HAP-1 (cell line): ENCODE results near the gene RPS6KC1.
"Not testable (repeated sequence)": the region's sequence is repeated elsewhere in the genome, so short reads cannot be mapped to it uniquely, and the experiment has no call there.

Experiments
- DNase-seq, 2 experiments: peaks; one replicate each; pipeline ENCODE4 v3.0.0-alpha.2; 2016 to 2020; ENCODE audit warnings: low spot score in 2 of 2
- H3K27me3 ChIP-seq: fragments of 250-450 bp; sonication (Bioruptor Pico); 2 replicates; pipeline ENCODE4 v1.5.1; 2020; ENCODE audit warnings: low read depth, mild to moderate bottlenecking, moderate library complexity
- H3K36me3 ChIP-seq: fragments of 250-450 bp; sonication (Bioruptor Pico); replicated peaks from 2 replicates; pipeline ENCODE4 v1.5.1; 2020; ENCODE audit warnings: mild to moderate bottlenecking
- H3K4me1 ChIP-seq: fragments of 250-450 bp; sonication (Bioruptor Pico); 2 replicates; pipeline ENCODE4 v1.5.1; 2020; ENCODE audit warnings: mild to moderate bottlenecking
- H3K4me3 ChIP-seq: fragments of 250-450 bp; sonication (Bioruptor Pico); 2 replicates; pipeline ENCODE4 v1.5.1; 2020; ENCODE audit warnings: mild to moderate bottlenecking, moderate library complexity
- H3K9me3 ChIP-seq: fragments of 250-450 bp; sonication (Bioruptor Pico); 2 replicates; pipeline ENCODE4 v1.5.1; 2020; ENCODE audit warnings: mild to moderate bottlenecking, moderate library complexity
- in situ Hi-C: fragments of 300-500 bp; cut with MboI; formaldehyde crosslinking; loops from 3 replicates; pipeline ENCODE4 v1.14.3; 2020; ENCODE audit warnings: low sequenced_read_pairs, inconsistent platforms, mixed read lengths

The RPS6KC1 gene

DNA sequence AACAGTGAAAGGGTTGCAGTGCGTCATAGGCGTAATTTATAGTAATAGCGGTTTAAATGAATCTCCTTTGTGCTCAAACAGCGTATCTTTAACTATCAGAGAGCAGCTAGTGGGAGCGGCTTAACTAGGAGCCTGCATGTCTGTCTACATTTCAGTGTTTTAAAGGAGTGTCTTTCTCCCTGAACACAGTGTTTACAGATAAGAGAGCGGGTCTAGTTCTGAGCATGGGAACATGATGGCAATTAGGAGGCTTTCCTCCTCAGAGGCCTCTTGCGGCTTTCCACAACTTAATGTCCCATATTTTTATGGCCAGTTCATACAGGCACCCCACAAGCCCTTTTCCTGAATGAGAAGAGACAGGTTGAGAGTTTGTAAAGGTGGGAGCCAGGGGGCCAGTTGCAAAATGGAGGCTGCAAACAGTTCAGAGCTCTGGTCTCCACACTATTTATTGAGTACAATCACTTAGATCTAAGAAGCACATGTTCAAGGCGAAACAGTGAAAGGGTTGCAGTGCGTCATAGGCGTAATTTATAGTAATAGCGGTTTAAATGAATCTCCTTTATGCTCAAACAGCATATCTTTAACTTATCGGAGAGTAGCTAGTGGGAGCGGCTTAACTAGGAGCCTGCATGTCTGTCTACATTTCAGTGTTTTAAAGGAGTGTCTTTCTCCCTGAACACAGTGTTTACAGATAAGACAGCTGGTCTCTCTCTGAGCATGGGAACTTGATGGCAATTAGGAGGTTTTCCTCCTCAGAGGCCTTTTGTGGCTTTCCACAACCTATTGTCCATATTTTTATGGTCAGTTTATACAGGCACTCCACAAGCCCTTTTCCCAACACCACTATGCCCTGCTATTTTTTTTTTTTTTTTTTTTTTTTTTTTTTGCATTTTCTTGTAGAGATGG, 5.5 kb upstream of the RPS6KC1 start:
- H3K9me3 ChIP-seq, H3K4me3 ChIP-seq, H3K36me3 ChIP-seq, in situ Hi-C loops, H3K27me3 ChIP-seq: not testable (repeated sequence)
- DNase-seq, result peak; percentile 43 to 79
- H3K4me1 ChIP-seq, result peaks cover 56% of the 10 kb centered on the region

- H3K4me1 ChIP-seq, result peaks cover 51% of the 10 kb centered on the region
- no peaks in the 10 kb centered on the region; the same call in 1 of the 2 replicates for H3K36me3 ChIP-seq
- H3K4me3 ChIP-seq, result no peak overlapping the region
Measured at GRCh38 chr1:213049232-213049631, 1.8 kb upstream of the RPS6KC1 start.

DNA sequence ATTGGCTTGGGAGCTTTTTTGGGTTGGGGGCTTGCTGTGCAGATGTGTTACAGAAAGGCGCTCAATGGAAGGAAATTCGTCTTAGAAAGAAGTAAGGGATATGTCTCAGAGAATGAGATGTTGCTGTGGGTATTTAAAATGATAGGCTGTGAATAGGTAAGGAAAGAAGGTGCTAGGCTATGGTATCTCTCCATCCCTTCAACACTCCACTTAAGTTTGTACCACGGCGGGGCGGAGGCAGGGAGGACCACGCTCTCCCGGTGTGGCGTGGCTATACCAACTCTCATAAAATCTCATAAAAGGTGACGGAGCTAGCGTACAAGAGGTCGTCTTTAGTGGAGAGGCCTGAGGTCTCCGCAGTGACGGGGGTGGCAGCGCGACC, 305 bp upstream of the RPS6KC1 start:
- H3K9me3 ChIP-seq, result peaks cover 3% of the 10 kb centered on the region; the same call in 1 of the 2 replicates
- no peaks in the 10 kb centered on the region; the same call in 1 of the 2 replicates for H3K36me3 ChIP-seq
- no peaks in the 10 kb centered on the region for H3K27me3 ChIP-seq
- in situ Hi-C loops, result no loop called here
- H3K4me1 ChIP-seq, result peaks cover 44% of the 10 kb centered on the region
- no peak for DNase-seq
- peak overlapping the region; percentile 85 for H3K4me3 ChIP-seq

More at GRCh38 chr1:213049232-213049631, 1.8 kb upstream of the RPS6KC1 start:
- H3K9me3 ChIP-seq, result peaks cover 3% of the 10 kb centered on the region; the same call in 1 of the 2 replicates
- no peaks in the 10 kb centered on the region for H3K27me3 ChIP-seq
- no peak for DNase-seq
- in situ Hi-C loops, result no loop called here

DNA sequence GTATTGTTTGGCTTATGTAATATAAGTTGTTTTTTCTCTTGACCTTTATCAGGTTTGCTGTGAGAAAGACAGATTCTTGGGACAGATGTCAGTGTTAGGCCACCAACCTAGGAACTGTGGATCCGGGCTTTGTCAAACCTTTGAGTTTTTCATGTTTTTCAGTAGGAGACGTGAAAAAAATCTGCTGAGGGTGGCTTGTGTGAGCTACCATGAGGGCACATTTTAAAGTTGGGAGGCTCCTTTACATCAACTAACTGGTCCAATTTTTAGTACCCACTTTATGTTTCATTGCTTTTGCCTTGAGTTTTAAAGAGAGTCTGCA, 801 bp downstream of the RPS6KC1 start:
- in situ Hi-C loops, result no loop called here
- peaks cover 3% of the 10 kb centered on the region; the same call in 1 of the 2 replicates for H3K9me3 ChIP-seq
- no peaks in the 10 kb centered on the region for H3K27me3 ChIP-seq
- no peaks in the 10 kb centered on the region; the same call in 1 of the 2 replicates for H3K36me3 ChIP-seq
- no peak for DNase-seq
- H3K4me3 ChIP-seq, result peak overlapping the region; percentile 85
- peaks cover 42% of the 10 kb centered on the region for H3K4me1 ChIP-seq

DNA sequence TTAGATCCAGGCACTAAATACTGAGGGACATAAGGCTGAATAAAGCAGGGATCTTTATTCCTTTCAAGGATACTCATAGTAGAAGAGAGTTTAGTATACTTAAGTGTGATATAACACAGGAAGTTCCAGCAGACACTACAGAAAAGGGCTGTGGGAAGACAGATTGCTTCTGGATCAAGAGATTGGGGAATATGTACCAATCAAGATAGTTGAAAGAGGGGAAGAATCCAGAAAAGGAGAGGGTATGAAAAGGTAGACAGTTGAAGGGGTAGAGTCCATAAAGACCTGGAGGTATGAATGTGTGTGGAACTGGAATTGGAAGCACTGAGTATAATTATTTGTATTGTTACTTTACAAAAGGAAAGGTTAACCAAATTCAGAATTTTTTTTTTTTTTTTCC, 2.4 kb downstream of the RPS6KC1 start:
- Histone ChIP-seq H3K4me3 (no peak overlapping the region), H3K36me3 (no peaks in the 10 kb centered on the region; the same call in 1 of the 2 replicates), H3K9me3 (peaks cover 3% of the 10 kb centered on the region; the same call in 1 of the 2 replicates), H3K4me1 (peaks cover 42% of the 10 kb centered on the region), H3K27me3 (no peaks in the 10 kb centered on the region)
- in situ Hi-C loops, result no loop called here
- no peak for DNase-seq

DNA sequence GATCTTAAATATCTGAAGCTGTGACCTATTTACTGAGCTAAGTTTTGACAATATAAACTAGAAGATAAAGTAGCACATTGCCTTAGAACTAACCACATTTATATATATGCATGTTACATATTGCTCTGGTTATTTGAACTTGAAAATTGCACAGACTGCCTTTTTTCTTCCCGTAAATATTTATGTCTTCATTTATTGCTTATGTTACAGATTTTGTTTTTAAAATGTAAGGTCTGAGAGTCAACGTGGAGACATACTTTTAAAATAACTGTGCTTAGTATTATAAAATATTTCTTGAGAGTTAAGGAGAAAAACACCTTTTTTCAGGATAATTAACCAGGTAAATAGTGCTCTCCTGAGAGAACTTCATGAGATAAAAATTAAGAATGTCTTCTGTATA, 3.1 kb downstream of the RPS6KC1 start:
- H3K9me3 ChIP-seq, result peaks cover 5% of the 10 kb centered on the region; the same call in 1 of the 2 replicates
- in situ Hi-C loops, result no loop called here
- H3K27me3 ChIP-seq, result no peaks in the 10 kb centered on the region
- no peaks in the 10 kb centered on the region; the same call in 1 of the 2 replicates for H3K36me3 ChIP-seq
- H3K4me1 ChIP-seq, result peaks cover 38% of the 10 kb centered on the region
- H3K4me3 ChIP-seq, result no peak overlapping the region
- no peak for DNase-seq

GRCh38 chr1:213054733-213055591, 3.9 kb downstream of the RPS6KC1 start:
- H3K4me1 ChIP-seq, result peaks cover 35% of the 10 kb centered on the region
- H3K4me3 ChIP-seq, result no peak overlapping the region
- DNase-seq, result no peak
- no peaks in the 10 kb centered on the region for H3K27me3 ChIP-seq
- peaks cover 6% of the 10 kb centered on the region; the same call in 1 of the 2 replicates for H3K9me3 ChIP-seq
- no peaks in the 10 kb centered on the region; the same call in 1 of the 2 replicates for H3K36me3 ChIP-seq
- in situ Hi-C loops, result no loop called here

GRCh38 chr1:213055767-213056166, 4.7 kb downstream of the RPS6KC1 start:
- H3K36me3 ChIP-seq, result no peaks in the 10 kb centered on the region; the same call in 1 of the 2 replicates
- H3K4me3 ChIP-seq, result no peak overlapping the region
- H3K4me1 ChIP-seq, result peaks cover 27% of the 10 kb centered on the region
- no peaks in the 10 kb centered on the region for H3K27me3 ChIP-seq
- H3K9me3 ChIP-seq, result peaks cover 3% of the 10 kb centered on the region; the same call in 1 of the 2 replicates
- no peak for DNase-seq
- in situ Hi-C loops, result no loop called here

DNA sequence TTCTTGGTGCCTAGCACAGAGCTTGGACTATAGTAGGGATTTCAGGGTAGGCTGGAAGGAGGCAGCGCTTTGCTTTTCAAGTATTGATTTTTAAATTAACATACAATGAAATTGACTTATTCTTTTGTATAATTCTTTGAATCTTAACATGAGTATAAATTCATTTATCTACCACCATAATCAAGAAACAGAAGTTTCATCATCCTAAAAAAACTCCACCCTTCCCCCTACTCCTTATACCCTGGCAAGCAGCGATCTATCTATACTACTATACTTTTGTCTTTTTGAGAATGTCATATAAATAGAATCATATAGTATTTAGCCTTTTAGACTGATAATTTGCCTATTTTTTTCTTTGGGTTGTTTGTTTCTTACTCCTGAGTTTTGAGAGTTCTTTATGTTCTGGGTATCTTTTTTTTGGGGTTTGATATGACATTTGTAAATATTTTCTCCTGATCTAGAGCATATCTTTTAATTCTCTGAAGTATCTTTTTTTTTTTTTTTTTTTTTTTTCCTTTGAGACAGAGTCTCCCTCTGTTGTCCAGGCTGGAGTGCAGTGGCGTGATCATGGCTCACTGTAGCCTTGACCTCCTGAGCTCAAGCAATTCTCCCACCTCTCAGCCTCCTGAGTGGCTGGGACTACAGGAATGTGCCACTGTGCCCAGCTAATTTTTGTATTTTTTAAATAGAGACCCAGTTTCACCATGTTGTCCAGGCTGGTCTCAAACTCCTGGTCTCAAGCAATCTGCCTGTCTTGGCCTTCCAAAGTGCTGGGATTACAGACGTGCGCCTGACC, 6.4 kb downstream of the RPS6KC1 start:
- in situ Hi-C loops, result no loop called here
- no peak overlapping the region for H3K4me3 ChIP-seq
- peaks cover 3% of the 10 kb centered on the region; the same call in 1 of the 2 replicates for H3K9me3 ChIP-seq
- H3K27me3 ChIP-seq, result no peaks in the 10 kb centered on the region
- peaks cover 19% of the 10 kb centered on the region for H3K4me1 ChIP-seq
- DNase-seq, result no peak
- H3K36me3 ChIP-seq, result no peaks in the 10 kb centered on the region

GRCh38 chr1:213060836-213061235, 9.8 kb downstream of the RPS6KC1 start:
- peaks cover 3% of the 10 kb centered on the region; the same call in 1 of the 2 replicates for H3K9me3 ChIP-seq
- no peaks in the 10 kb centered on the region for H3K36me3 ChIP-seq
- peaks cover 6% of the 10 kb centered on the region for H3K4me1 ChIP-seq
- H3K27me3 ChIP-seq, result no peaks in the 10 kb centered on the region
- DNase-seq, result no peak
- no peak overlapping the region for H3K4me3 ChIP-seq
- in situ Hi-C loops, result no loop called here

DNA sequence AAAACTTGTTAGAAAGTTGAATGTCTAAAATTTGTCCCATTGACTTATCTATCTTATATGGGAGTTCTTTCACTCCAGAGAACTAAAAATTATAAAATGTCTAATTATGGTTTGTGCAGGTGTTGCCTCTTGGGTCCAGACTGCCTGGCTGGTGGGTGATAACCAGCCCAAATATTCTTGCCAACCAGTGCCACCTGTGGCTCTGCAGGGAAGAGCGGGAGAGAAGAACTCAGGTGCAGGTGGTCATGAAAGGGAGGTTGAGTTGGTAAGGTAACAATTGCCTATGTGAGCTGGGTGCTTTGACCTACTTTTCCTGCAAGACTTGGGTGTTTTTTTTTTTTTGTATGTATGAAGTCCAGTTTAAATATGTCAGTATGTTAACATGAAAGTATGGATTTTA, 10.2 kb downstream of the RPS6KC1 start:
- H3K36me3 ChIP-seq, result no peaks in the 10 kb centered on the region
- in situ Hi-C loops, result no loop called here
- no peak for DNase-seq

DNA sequence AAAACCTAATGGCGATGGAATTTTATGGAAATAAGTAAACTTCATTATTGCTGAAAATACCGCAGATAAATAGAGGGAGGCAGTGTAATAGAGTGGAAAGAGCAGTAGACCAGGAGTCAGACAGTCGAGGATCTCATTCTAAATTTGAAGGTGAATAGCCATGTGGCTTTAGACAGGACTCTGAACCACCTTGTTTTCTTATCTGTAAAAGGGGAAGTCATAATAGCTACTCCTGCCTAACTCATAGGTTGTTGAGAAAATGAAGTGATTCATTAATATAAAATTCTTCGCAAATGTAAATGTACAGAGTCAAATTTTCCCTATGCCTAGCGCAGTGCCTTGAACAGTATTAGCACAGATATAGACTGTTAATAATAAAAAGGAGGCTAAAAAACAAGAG, 14.8 kb downstream of the RPS6KC1 start:
- H3K36me3 ChIP-seq, result no peaks in the 10 kb centered on the region
- no peak for DNase-seq
- H3K9me3 ChIP-seq, result no peaks in the 10 kb centered on the region
- H3K27me3 ChIP-seq, result no peaks in the 10 kb centered on the region
- in situ Hi-C loops, result no loop called here
- H3K4me3 ChIP-seq, result no peak overlapping the region
- H3K4me1 ChIP-seq, result peaks cover 11% of the 10 kb centered on the region

More for the DNA sequence above, 10.2 kb downstream of the RPS6KC1 start:
- Histone ChIP-seq H3K9me3 (peaks cover 3% of the 10 kb centered on the region; the same call in 1 of the 2 replicates), H3K27me3 (no peaks in the 10 kb centered on the region), H3K4me1 (peaks cover 3% of the 10 kb centered on the region), H3K4me3 (no peak overlapping the region)

DNA sequence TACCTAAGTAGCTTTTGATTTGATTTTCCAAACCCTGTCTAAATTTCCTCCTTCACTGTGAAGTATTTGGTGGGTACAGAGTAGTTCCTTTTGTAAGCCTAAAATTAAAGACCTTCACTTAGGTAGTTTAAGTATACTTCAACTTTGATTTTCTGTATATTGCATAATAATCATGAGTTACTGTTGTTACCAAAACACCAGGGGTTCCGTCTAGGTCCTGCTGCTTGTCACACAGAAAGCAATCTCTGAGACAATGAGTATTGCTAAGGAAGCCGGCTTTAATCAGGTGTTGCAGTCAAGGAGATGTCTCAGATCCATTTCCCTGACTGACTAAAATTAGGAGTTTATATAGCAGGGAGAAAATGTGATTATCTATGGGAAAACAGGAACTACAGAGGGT, 15.3 kb downstream of the RPS6KC1 start:
- Histone ChIP-seq H3K27me3 (no peaks in the 10 kb centered on the region), H3K36me3 (no peaks in the 10 kb centered on the region), H3K4me3 (no peak overlapping the region), H3K4me1 (peaks cover 11% of the 10 kb centered on the region), H3K9me3 (no peaks in the 10 kb centered on the region)
- DNase-seq, result no peak
- in situ Hi-C loops, result no loop called here
